H9 (cell line): Measurements from ENCODE around the gene SELPLG. TPM values are rescaled to one million over a fixed set of nuclear protein-coding genes. Genes with fewer than 3 reads are reported as not detected.

Experiments
- DNase-seq: peaks from one replicate; pipeline ENCODE4 v3.0.0-alpha.2; 2017
- H2AFZ ChIP-seq: one replicate; pipeline ENCODE4 v1.6.1; 2013; ENCODE audit warnings: mild to moderate bottlenecking, low read length, control low read depth, moderate library complexity
- H2AK5ac ChIP-seq: 2 replicates; pipeline ENCODE4 v1.6.1; 2013; ENCODE audit warnings: low read length, control low read depth, mixed read lengths; ENCODE audit not compliant: insufficient read length
- H2BK120ac ChIP-seq: one replicate; pipeline ENCODE4 v1.6.1; 2013; ENCODE audit warnings: low read depth, mild to moderate bottlenecking, low read length, control low read depth, inconsistent platforms; ENCODE audit not compliant: poor library complexity, severe bottlenecking
- H2BK12ac ChIP-seq: 2 replicates; pipeline ENCODE4 v1.6.1; 2013; ENCODE audit warnings: low read length, control low read depth, mixed read lengths, low read depth; ENCODE audit not compliant: insufficient read length
- H2BK15ac ChIP-seq: 2 replicates; pipeline ENCODE4 v1.6.1; 2013; ENCODE audit warnings: low read depth, low read length, control low read depth
- H2BK20ac ChIP-seq: one replicate; pipeline ENCODE4 v1.6.1; 2013; ENCODE audit warnings: low read depth, mild to moderate bottlenecking, low read length, control low read depth, inconsistent platforms; ENCODE audit not compliant: poor library complexity, severe bottlenecking
- H2BK5ac ChIP-seq: 2 replicates; pipeline ENCODE4 v1.6.1; 2013; ENCODE audit warnings: low read length, control low read depth, mixed read lengths; ENCODE audit not compliant: insufficient read length
- H3K14ac ChIP-seq: 2 replicates; pipeline ENCODE4 v1.6.1; 2013; ENCODE audit warnings: low read length, control low read depth; ENCODE audit not compliant: insufficient read depth
- H3K18ac ChIP-seq: 2 replicates; pipeline ENCODE4 v1.6.1; 2013; ENCODE audit warnings: low read depth, mild to moderate bottlenecking, mixed read lengths, low read length, control low read depth; ENCODE audit not compliant: insufficient read length
- H3K23ac ChIP-seq: 2 replicates; pipeline ENCODE4 v1.6.1; 2013; ENCODE audit warnings: low read length, control low read depth, mixed read lengths, low read depth; ENCODE audit not compliant: insufficient read length
- H3K23me2 ChIP-seq: 2 replicates; pipeline ENCODE4 v1.6.1; 2013; ENCODE audit warnings: low read depth, mild to moderate bottlenecking, mixed read lengths, low read length, control low read depth; ENCODE audit not compliant: insufficient read length, poor library complexity, severe bottlenecking
- H3K27ac ChIP-seq: 2 replicates; pipeline ENCODE4 v1.5.1; 2013; ENCODE audit warnings: low read length, control low read depth, mixed read lengths, low read depth; ENCODE audit not compliant: insufficient read length
- H3K27me3 ChIP-seq: 2 replicates; pipeline ENCODE4 v1.6.1; 2013; ENCODE audit warnings: low read length, control low read depth, inconsistent platforms; ENCODE audit not compliant: insufficient read depth
- H3K4ac ChIP-seq: 2 replicates; pipeline ENCODE4 v1.6.1; 2013; ENCODE audit warnings: low read depth, mild to moderate bottlenecking, control low read depth, inconsistent platforms, low read length, moderate library complexity
- H3K4me1 ChIP-seq: 2 replicates; pipeline ENCODE4 v1.6.1; 2013; ENCODE audit warnings: low read length, control low read depth, inconsistent platforms; ENCODE audit not compliant: insufficient read depth
- H3K4me2 ChIP-seq: 2 replicates; pipeline ENCODE4 v1.6.1; 2013; ENCODE audit warnings: low read length, control low read depth, mixed read lengths; ENCODE audit not compliant: insufficient read length, insufficient read depth
- H3K56ac ChIP-seq: 2 replicates; pipeline ENCODE4 v1.6.1; 2013; ENCODE audit warnings: low read depth, mild to moderate bottlenecking, mixed read lengths, low read length, control low read depth; ENCODE audit not compliant: insufficient read length
- H3K79me1 ChIP-seq: 2 replicates; pipeline ENCODE4 v1.6.1; 2013; ENCODE audit warnings: low read depth, mild to moderate bottlenecking, moderate library complexity, low read length, control low read depth, inconsistent platforms; ENCODE audit not compliant: insufficient read depth, poor library complexity, severe bottlenecking
- H3K79me2 ChIP-seq: 2 replicates; pipeline ENCODE4 v1.6.1; 2013; ENCODE audit warnings: low read length, control low read depth, inconsistent platforms; ENCODE audit not compliant: insufficient read depth
- H3K9ac ChIP-seq: 2 replicates; pipeline ENCODE4 v1.6.1; 2013; ENCODE audit warnings: low read length, control low read depth, mixed read lengths; ENCODE audit not compliant: insufficient read length; ENCODE audit errors: extremely low read depth
- H3K9me3 ChIP-seq: one replicate; pipeline ENCODE4 v1.6.1; 2013; ENCODE audit warnings: low read depth, low read length, inconsistent platforms; ENCODE audit not compliant: control insufficient read depth
- H3T11ph ChIP-seq: one replicate; pipeline ENCODE4 v1.6.1; 2013; ENCODE audit warnings: mild to moderate bottlenecking, low read length, control low read depth, inconsistent platforms
- H4K20me1 ChIP-seq: one replicate; pipeline ENCODE4 v1.6.1; 2013; ENCODE audit not compliant: control insufficient read depth, insufficient read length, insufficient read depth
- H4K5ac ChIP-seq: 2 replicates; pipeline ENCODE4 v1.6.1; 2013; ENCODE audit warnings: low read depth, mild to moderate bottlenecking, mixed read lengths, low read length, control low read depth; ENCODE audit not compliant: insufficient read length
- H4K8ac ChIP-seq: replicated peaks from 2 replicates; pipeline ENCODE4 v1.6.1; 2013; ENCODE audit warnings: low read length, control low read depth, mixed read lengths, low read depth; ENCODE audit not compliant: insufficient read length
- H4K91ac ChIP-seq: 2 replicates; pipeline ENCODE4 v1.6.1; 2013; ENCODE audit warnings: low read depth, mild to moderate bottlenecking, moderate library complexity, mixed read lengths, low read length, control low read depth; ENCODE audit not compliant: insufficient read length
- H3K27ac Mint-ChIP-seq, 3 experiments: 2 replicates in 2 of 3; 3 replicates in 1 of 3; pipeline ENCODE4 v1.8.0; 2020 to 2021; ENCODE audit warnings: mixed read lengths in 3 of 3, mild to moderate bottlenecking in 1 of 3, moderate library complexity in 1 of 3
- H3K27me3 Mint-ChIP-seq: 2 replicates; pipeline ENCODE4 v1.8.0; 2021; ENCODE audit warnings: low read depth, mild to moderate bottlenecking, moderate library complexity, mixed read lengths
- H3K36me3 Mint-ChIP-seq, 3 experiments: 2 replicates in 2 of 3; 3 replicates in 1 of 3; pipeline ENCODE4 v1.8.0; 2020 to 2021; ENCODE audit warnings: low read depth in 3 of 3, mixed read lengths in 3 of 3; ENCODE audit not compliant: insufficient read depth in 1 of 3
- H3K4me1 Mint-ChIP-seq, 2 experiments: 2 replicates each; pipeline ENCODE4 v1.8.0; 2020; ENCODE audit warnings: mixed read lengths in 2 of 2
- H3K4me3 Mint-ChIP-seq, 2 experiments: 2 replicates in 1 of 2; 3 replicates in 1 of 2; pipeline ENCODE4 v1.8.0; 2020 to 2021; ENCODE audit warnings: mild to moderate bottlenecking in 2 of 2, mixed read lengths in 2 of 2, moderate library complexity in 1 of 2
- H3K9me3 Mint-ChIP-seq, 2 experiments: 2 replicates in 1 of 2; 3 replicates in 1 of 2; pipeline ENCODE4 v1.8.0; 2020; ENCODE audit warnings: mild to moderate bottlenecking in 2 of 2, mixed read lengths in 2 of 2, moderate library complexity in 1 of 2
- CTCF ChIP-seq: fragments of 200-600 bp; sonication (generic); conservative IDR thresholded peaks from 3 replicates; pipeline ENCODE4 v1.8.0; 2021; ENCODE audit warnings: antibody characterized with exemption, mild to moderate bottlenecking
- WGBS: extraction: QIAGEN DNeasy Blood & Tissue Kit; methylation state at CpG from one replicate; pipeline ENCODE4 v1.1.7; 2013; ENCODE audit warnings: missing lambda C conversion rate, low lambda C conversion rate, mixed read lengths; ENCODE audit not compliant: insufficient read length; ENCODE audit errors: extremely low coverage; 5-methylcytosine and 5-hydroxymethylcytosine counted together
- total RNA-seq: library from RNA; stranded (reverse); gene quantifications from 2 replicates; pipeline ENCODE4 v1.2.1, GENCODE V29; 2021

Gene SELPLG
- total RNA-seq, 1 experiment from 2014 or later: 0.15 TPM

DNA sequence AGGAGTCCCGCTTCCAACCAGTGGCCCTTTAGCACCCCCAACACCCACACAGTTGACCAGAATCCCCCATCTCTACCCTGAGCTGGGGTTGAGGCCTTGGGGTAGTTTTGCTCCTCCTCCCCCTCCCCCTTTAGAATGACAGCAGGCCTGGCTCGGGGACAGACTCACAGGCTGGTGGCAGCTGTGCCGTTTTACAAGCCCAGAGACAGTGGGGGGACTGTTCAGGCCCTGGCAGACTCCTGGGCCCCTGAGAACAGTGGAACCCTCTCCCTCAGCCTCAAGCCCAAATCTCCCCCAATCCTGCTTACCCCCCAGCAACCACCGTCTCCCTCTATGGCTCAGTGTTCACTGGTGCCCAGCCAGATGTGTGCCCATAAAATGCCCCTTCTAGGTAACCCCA is 45.9 kb downstream of the SELPLG start:
- Histone ChIP-seq H3K56ac (no peak overlapping the region), H3K14ac (no peak overlapping the region; the same call in 1 of the 2 replicates), H2BK5ac (no peak overlapping the region), H4K91ac (no peak overlapping the region), H2BK20ac (no peak overlapping the region), H3T11ph (no peak overlapping the region), H4K5ac (no peak overlapping the region), H3K27me3 (no peaks in the 10 kb centered on the region), H3K23me2 (no peaks in the 10 kb centered on the region), H3K9ac (no peak overlapping the region), H3K4me2 (no peak overlapping the region), H2BK120ac (no peak overlapping the region), H4K8ac (no peak overlapping the region), H2AFZ (no peak overlapping the region), H3K9me3 (no peaks in the 10 kb centered on the region), H3K27ac (no peak overlapping the region), H4K20me1 (no peaks in the 10 kb centered on the region), H2BK12ac (no peak overlapping the region), H3K18ac (no peak overlapping the region), H3K79me2 (no peaks in the 10 kb centered on the region), H2BK15ac (no peak overlapping the region), H3K23ac (no peak overlapping the region), H3K4me1 (no peaks in the 10 kb centered on the region), H3K79me1 (no peaks in the 10 kb centered on the region), H3K4ac (no peak overlapping the region), H2AK5ac (no peak overlapping the region)
- WGBS: no CpG with 5 or more reads among the region's 4 CpGs
- no peak for TF ChIP-seq CTCF
- peaks cover 12 to 33% of the 10 kb centered on the region in 2 experiments for H3K4me1 Mint-ChIP-seq
- peak overlapping the region in 1 of 3 experiments; percentile 90; a peak in 1 of 7 replicates for H3K27ac Mint-ChIP-seq
- H3K4me3 Mint-ChIP-seq: no peak overlapping the region
- no peaks in the 10 kb centered on the region for H3K27me3 Mint-ChIP-seq
- DNase-seq: no peak
- H3K9me3 Mint-ChIP-seq: no peaks in the 10 kb centered on the region
- no peaks in the 10 kb centered on the region for H3K36me3 Mint-ChIP-seq
